HT-29 (cell line): Measurements from ENCODE around the gene CCL3. TPM values are rescaled to one million over a fixed set of nuclear protein-coding genes. Genes with fewer than 3 reads are reported as not detected.
A peak's percentile ranks its signal among the peaks of the same experiment; 100 is the strongest.
"Not testable (repeated sequence)": the region's sequence is repeated elsewhere in the genome, so short reads cannot be mapped to it uniquely, and the experiment has no call there.

ENCODE experiments used
- DNase-seq: peaks from one replicate; pipeline ENCODE4 v3.0.0-alpha.2; 2015; ENCODE audit warnings: low spot score
- total RNA-seq: library from RNA; depleted of rRNA; stranded (reverse); fragments of >200 nt; shearing (Covaris generic); gene quantifications from 2 replicates; pipeline ENCODE4 v1.2.3, GENCODE V29; 2014

Gene CCL3
- total RNA-seq, 1 experiment from 2014 or later: not detected

DNA sequence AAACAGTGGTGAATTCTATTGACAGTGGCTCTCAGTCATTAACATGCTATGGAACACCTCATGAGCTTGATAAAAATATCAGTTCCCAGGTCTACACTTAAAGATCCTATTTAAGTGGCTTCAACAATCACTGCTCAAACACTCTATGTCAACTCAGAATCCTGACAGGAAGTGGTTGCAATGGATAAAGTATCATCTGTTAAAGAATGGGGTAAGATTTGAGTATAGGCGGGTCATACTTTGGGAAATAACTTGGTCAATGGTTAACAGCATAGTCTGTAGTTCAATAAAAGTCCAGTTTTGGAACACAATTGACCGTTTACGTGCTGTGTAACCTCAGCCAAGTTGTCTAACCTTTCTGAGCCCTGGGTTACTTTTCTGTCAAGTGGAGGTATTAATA, 2.5 kb downstream of the CCL3 start:
- not testable (repeated sequence) for DNase-seq

- no peak for DNase-seq
Observed at GRCh38 chr17:36086791-36087190, 3.2 kb downstream of the CCL3 start.

- no peak for DNase-seq
Observed at GRCh38 chr17:36085765-36086164, 4.2 kb downstream of the CCL3 start.

GRCh38 chr17:36083691-36084090, 6.3 kb downstream of the CCL3 start:
- not testable (repeated sequence) for DNase-seq

GRCh38 chr17:36082482-36083120, 7.3 kb downstream of the CCL3 start:
- DNase-seq: not testable (repeated sequence)

DNA sequence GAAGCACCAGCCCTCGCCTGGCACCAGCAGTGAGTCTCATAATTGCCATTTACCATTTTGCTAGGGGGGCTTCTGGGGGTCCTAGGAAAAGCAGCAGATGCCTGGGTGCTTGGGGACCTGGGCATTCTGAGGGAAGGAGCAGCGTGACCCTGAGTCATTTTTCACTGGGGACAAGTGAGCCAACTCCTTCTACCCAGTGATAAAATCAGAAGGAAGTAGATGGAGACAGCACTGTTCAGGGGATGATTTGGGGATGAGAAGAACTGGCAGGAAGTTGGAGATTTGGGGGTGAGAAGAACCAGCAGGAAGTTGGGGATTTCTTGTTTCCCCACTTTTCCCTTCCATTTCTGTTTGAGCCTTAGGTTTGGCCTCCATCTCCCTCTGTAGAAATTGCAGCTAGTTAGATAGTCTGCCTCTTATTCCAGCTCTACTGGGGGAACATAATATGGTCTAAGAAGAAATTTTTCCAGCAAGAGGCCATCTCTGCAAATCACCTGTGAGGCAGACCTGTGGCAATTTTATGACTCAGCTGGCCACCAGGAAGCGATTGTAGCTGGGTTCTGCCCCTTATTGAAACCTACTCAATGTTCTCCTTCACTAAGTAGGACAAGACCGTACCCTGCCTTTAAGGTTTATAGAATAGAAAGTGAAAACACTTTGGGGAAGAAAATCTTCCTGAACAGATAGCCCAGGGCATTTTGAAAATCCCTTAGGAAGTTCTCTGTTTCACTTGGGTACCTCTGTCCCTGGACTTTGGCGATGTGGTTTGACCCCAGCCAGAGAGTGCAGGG, 8.1 kb downstream of the CCL3 start:
- not testable (repeated sequence) for DNase-seq

GRCh38 chr17:36074365-36074764, 15.6 kb downstream of the CCL3 start:
- DNase-seq: no peak

- peak; percentile 74 for DNase-seq
Observed at GRCh38 chr17:36072431-36073121, 17.4 kb downstream of the CCL3 start.

- DNase-seq: no peak
Observed at GRCh38 chr17:36071751-36072150, 18.2 kb downstream of the CCL3 start.

GRCh38 chr17:36070427-36070826, 19.5 kb downstream of the CCL3 start:
- no peak for DNase-seq

DNA sequence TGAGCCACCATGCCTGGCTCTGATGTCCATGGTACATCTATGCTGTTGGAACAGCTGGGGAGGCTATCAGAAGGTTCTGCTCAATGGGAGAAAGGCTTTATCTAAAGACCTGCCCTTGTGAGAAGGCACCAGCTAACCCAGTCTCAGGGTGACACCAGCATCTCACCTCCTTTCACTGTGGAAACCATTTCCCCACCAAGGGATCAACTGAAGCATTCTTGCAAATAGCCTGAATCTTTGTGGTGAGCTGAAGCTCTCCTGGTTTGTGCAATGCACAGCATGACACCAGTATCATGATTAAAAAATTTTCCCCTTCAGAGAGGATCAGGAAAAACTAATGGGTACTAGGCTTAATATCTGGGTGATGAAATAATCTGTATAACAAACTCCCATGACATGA, 20.8 kb downstream of the CCL3 start:
- DNase-seq: no peak

GRCh38 chr17:36068524-36068923, 21.4 kb downstream of the CCL3 start:
- DNase-seq: no peak

DNA sequence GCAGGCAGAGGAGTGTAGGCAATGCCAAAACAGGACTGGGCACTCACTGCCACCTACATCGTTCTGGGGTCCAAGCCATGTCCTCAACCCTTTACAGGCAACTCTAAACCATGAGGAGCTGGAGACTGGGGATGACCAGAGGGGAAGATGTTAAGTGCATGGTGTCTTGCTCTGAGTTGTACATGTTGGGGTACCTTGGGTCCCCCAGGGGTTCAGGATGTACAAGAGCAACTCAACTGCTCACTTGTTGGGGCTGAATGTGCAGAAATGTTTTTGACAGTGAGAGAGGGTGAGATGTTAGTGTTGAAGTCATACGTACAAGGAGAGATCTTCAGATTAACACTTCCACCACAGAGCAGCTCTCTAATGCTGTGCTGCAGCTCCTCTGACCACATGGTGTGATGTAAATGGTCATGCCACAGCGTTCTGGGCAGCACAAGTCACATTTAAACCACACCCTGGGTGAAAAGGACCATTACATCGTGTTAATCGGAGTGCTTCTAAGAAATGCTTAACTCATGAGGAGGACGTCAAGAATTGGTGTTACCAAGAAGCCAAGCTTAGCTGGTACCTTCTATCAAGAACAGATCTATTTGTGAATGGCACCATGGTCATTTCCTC, 23.5 kb downstream of the CCL3 start:
- no peak for DNase-seq

DNA sequence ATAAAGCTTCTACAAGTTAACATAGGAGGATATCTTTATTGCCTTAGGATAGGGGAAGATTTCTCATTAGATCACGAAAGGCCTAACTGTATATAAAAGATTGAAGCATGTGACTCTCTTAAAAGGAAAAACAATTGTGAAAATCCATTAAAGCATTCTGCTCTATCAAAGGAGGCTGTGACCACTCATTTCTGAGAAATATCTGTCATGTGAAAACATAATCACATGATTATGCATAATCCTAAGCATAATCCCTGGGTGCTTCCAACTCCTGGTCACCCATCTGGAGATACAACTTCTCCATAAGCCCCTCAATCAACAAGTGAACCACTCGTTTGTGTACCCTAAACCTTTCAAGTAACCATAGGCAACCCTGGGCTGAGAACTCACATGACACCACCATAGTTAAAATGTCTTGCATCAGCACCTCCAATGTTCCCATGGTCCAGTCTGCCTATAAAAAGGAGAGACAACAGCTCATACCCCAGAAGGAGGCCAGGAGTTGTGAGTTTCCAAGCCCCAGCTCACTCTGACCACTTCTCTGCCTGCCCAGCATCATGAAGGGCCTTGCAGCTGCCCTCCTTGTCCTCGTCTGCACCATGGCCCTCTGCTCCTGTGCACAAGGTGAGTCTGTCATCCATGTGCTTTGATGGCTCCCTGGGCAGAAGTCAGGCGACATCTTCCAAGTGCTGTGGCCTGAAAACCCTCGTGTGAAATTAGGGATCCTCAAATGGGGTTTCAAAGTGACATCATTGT, 26.0 kb downstream of the CCL3 start, which contains the start of gene CCL18:
Gene CCL18 (plus strand): TSS at position 487 of the 756 bp plus-strand sequence. CDS start 71 bp downstream, at position 558.
- DNase-seq: no peak

- no peak for DNase-seq
Observed at GRCh38 chr17:36060816-36061215, 29.1 kb downstream of the CCL3 start.

GRCh38 chr17:36059406-36059805, 30.5 kb downstream of the CCL3 start:
- DNase-seq: no peak

- no peak for DNase-seq
Observed at GRCh38 chr17:36057911-36058310, 32.0 kb downstream of the CCL3 start.

- no peak for DNase-seq
Observed at GRCh38 chr17:36055921-36056520, 33.9 kb downstream of the CCL3 start.

DNA sequence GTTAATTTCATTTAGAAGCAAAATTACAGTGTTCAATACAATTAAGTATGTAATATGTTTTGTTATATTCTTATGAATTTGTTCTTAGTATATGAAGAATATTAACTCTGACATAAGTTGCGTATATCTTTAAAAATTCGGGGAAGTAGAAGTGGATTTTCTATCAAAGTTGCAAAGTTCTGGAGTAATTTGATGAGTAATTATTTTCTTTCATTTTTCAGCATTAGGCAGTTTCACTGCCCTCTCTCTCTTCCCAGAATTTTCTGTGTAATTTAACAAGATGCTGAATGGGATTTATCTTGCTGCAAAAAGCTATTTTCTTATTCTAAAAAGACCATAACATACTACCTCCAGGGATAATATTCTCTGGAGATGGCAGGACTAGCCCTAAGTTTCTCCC, 34.8 kb downstream of the CCL3 start:
- no peak for DNase-seq

GRCh38 chr17:36049643-36050042, 40.3 kb downstream of the CCL3 start:
- no peak for DNase-seq

DNA sequence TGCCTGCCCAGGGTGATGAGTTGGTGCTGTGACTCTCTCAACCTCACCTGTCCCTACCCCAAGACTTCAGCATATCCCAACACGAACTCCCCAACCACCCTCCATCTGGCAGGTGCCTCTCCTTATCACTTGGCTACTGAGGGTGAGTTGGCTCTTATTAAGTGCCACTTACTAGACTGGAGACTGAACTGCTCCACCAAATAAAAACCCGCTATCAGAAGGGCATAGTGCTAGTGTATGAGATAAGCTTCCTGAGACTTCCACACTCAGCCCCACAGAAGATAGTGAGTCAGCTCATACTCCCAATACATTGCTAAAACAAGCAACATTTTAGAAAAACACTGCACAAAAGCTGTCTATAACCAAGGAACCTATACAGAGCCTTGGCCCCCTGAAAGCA, 41.9 kb downstream of the CCL3 start:
- DNase-seq: no peak
